Activated naive CD8-positive, alpha-beta T cell treated with anti-CD3 and anti-CD28 coated beads, Interleukin-2, amount 10 ng/mL, durations not matched to agents 7 days and 5 days (primary cell): ENCODE results near the gene HLTF. TPM values are rescaled to one million over a fixed set of nuclear protein-coding genes. Genes with fewer than 3 reads are reported as not detected.
"Not testable (repeated sequence)": the region's sequence is repeated elsewhere in the genome, so short reads cannot be mapped to it uniquely, and the experiment has no call there.

Experiments
- ATAC-seq: fragments of 150-1000 bp; cut with Tn5 transposase; one replicate; pipeline ENCODE4 v1.10.0; 2021; ENCODE audit warnings: low read depth, moderate library complexity
- POLR2A ChIA-PET: fragments of 350-600 bp; sonication (Branson Sonifier 250); formaldehyde crosslinking; loops from one replicate; lab custom pipeline; 2021; ENCODE audit warnings: antibody characterized with exemption; lab: Charles Lee
- DNase-seq: peaks from one replicate; pipeline ENCODE4 v3.0.0; 2021
- H3K27ac Mint-ChIP-seq: one replicate; pipeline ENCODE4 v1.8.0; 2022; ENCODE audit warnings: mild to moderate bottlenecking, mixed read lengths
- H3K27me3 Mint-ChIP-seq: one replicate; pipeline ENCODE4 v1.8.0; 2022; ENCODE audit warnings: mild to moderate bottlenecking, moderate library complexity, mixed read lengths
- H3K36me3 Mint-ChIP-seq: one replicate; pipeline ENCODE4 v1.8.0; 2021; ENCODE audit warnings: mild to moderate bottlenecking, mixed read lengths
- H3K4me1 Mint-ChIP-seq: one replicate; pipeline ENCODE4 v1.8.0; 2021; ENCODE audit warnings: mixed read lengths
- H3K4me3 Mint-ChIP-seq: one replicate; pipeline ENCODE4 v1.8.0; 2022; ENCODE audit warnings: mild to moderate bottlenecking, moderate library complexity, mixed read lengths
- H3K9me3 Mint-ChIP-seq: one replicate; pipeline ENCODE4 v1.8.0; 2021; ENCODE audit warnings: mixed read lengths
- total RNA-seq, 2 experiments: library from RNA; stranded (reverse); gene quantifications; one replicate each; pipeline ENCODE4 v1.2.3, GENCODE V29; 2021

Gene HLTF
- total RNA-seq, 2 experiments from 2014 or later: 30.3 to 34.3 TPM

DNA sequence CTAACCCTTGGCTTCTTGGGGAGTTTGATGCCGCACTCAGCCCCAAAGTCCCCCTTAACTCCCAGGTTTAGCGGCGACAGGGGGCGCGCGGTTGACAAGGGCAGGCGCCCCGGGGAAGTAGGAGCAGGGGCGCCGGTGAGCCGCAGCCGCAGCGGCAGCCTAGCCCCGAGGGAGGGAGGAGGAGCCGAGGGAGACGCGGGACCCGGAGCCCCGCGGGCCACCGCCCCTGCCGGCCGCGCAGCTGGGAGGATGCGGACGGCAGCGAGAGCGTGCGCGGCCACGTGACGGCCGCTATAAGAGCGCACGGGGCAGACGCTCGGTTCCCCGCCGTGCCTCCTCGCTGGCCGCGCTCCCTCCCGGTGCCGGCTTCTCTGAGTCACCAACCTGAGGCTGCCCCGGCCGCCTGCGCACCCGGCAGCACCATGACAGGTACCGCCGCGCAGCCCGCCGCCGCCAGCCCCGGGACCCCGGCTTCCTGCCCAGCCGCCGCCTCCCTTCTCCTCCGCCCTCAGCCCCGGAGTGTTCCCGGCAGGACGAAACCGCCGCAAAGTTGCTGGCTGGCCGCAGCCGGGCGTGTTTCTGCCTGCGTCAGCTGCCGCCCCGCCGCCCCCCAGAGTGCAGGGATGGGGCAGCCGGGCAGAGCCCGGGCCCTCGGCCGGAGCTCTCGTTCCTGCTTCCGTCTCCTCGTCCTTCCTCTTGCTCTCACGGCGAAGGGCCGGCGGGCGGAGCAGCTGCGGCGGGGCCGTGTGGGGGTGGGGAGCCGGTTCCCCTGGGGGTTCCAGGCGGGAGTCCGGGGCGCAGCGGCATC lies 94.9 kb downstream of the HLTF start, which contains the start of gene GYG1:
Gene GYG1 (plus strand): TSS at position 322 of the 808 bp plus-strand sequence. CDS start 101 bp downstream, at position 423.
- POLR2A ChIA-PET: interaction anchor here (0.7 to 2.7 kb wide), 10 partner anchors 8 to 286 kb away, joined by 3 to 18 read pairs (median 4); partner anchors contain the start of genes HLTF and HPS3
- Mint-ChIP-seq H3K36me3 (peaks cover 28% of the 10 kb centered on the region), H3K27ac (peak within 1 kb of the TSS; percentile 75), H3K4me3 (peak within 1 kb of the TSS; percentile 83), H3K27me3 (no peaks in the 10 kb centered on the region), H3K4me1 (peaks cover 27% of the 10 kb centered on the region), H3K9me3 (no peaks in the 10 kb centered on the region)
- ATAC-seq: peak; percentile 88
- DNase-seq: peak; percentile 81

DNA sequence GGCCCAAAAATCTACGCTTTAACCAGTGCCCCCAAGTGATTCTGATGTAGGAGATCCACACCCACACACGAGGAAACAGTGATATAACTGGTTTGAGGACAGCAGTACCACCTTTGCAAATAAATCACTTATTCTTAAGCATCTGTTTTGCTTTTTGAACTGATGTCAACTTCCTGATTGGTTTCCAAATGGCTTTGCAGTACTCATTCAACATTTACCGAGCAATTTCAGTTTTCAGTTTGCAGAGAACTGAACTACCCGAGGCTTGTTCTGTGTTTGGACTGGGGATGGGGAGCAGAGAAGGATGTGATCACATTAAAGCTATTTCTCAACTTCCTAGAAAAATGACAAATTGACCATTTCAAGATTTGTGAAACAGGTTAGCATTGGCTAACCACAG lies 96.1 kb downstream of the HLTF start:
- no peaks in the 10 kb centered on the region for H3K27me3 Mint-ChIP-seq

DNA sequence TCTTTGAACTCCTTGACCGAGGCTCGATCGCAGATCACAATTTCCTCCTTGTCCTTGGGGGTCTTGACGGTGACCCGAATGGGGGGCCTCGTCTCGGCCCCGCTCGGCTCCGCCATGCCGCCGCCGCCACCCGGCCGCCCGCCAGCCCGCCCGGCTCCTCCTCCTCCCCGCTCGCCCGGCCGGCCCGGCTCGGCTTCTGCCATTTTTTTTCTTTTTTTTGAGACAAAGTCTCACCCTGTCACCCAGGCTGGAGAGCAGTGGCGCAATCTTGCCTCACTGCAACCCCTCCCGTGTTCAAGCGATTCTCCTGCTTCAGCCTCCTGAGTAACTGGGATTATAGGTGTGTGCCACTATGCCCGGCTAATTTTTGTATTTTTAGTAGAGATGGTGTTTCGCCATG lies 98.8 kb downstream of the HLTF start:
- POLR2A ChIA-PET, H3K36me3 Mint-ChIP-seq, H3K27ac Mint-ChIP-seq, DNase-seq, H3K4me3 Mint-ChIP-seq, ATAC-seq, H3K9me3 Mint-ChIP-seq: not testable (repeated sequence)
- peaks cover 10% of the 10 kb centered on the region for H3K4me1 Mint-ChIP-seq
- H3K27me3 Mint-ChIP-seq: peaks cover 11% of the 10 kb centered on the region

More for the DNA sequence above, 96.1 kb downstream of the HLTF start:
- H3K4me1 Mint-ChIP-seq: peaks cover 23% of the 10 kb centered on the region
- POLR2A ChIA-PET: interaction anchor here (1.5 to 2.7 kb wide), 4 partner anchors 9 to 54 kb away, joined by 3 to 18 read pairs (median 13); no protein-coding TSS in a partner anchor
- H3K36me3 Mint-ChIP-seq: peaks cover 16% of the 10 kb centered on the region
- peak overlapping the region; percentile 75 for H3K27ac Mint-ChIP-seq
- ATAC-seq: no peak
- no peaks in the 10 kb centered on the region for H3K9me3 Mint-ChIP-seq
- peak overlapping the region; percentile 80 for H3K4me3 Mint-ChIP-seq
- no peak for DNase-seq

DNA sequence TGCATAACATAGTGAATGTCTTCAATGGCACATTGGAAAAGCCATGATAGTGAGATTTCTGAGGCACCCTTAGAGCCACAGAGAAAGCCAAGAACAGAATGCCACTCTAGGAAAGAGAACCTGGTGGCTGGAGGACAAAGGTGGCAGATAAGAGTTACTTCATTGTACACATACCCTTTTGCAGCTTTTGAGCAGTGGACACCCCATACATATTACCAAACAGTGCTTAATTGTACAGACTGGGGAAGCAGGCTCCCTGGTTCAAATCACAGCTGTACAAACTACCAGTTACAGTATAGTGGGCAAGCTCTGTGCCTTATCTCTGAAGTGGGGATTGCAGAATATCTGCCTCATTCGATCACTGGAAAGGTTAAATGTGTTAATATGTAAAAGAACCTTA lies 105.1 kb downstream of the HLTF start:
- DNase-seq (no peak), ATAC-seq (no peak)
- Mint-ChIP-seq H3K27me3 (peaks cover 27% of the 10 kb centered on the region), H3K9me3 (peaks cover 2% of the 10 kb centered on the region), H3K27ac (no peak overlapping the region), H3K36me3 (peaks cover 4% of the 10 kb centered on the region), H3K4me3 (no peak overlapping the region), H3K4me1 (no peaks in the 10 kb centered on the region)
- POLR2A ChIA-PET: no interaction called here

Other genes starting within 250 kb of the HLTF start
- not detected for gene CPA3, start 221.2 kb downstream of the HLTF start, total RNA-seq
- 10 to 100 TPM; 48.6 to 49.3 TPM for gene GYG1, start 95.0 kb downstream of the HLTF start, total RNA-seq
- gene HPS3, start 43.1 kb upstream of the HLTF start, total RNA-seq: 10 to 100 TPM; 35.8 to 37.4 TPM
- not detected for gene CP, start 135.3 kb upstream of the HLTF start, total RNA-seq
- not detected for gene TM4SF18, start 247.1 kb upstream of the HLTF start, total RNA-seq